Measurements from ENCODE around the gene VSTM2B.

DNA sequence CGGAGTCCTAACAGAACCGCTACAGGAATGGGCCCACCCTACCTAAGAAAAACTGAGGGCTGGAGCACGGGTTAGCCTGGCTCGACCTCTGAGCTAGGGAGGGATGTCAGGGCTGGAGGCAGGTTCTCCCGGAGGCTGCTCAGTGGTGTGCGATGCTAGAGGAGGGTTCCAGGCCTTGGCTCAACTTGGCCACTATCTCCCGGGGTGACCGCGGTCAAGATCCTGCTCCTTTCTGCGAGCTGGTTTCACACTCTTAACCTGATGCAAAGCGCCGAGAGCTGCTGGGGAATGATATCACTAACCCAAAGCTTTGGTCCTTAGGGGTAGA, 80.6 kb downstream of the VSTM2B start:
- TF ChIP-seq EZH2phosphoT487 (IDR thresholded peaks at IDR 0.05; ENCODE audit: borderline replicate concordance, low read depth, low read length), result no peak
- TF ChIP-seq, protein P1, sequence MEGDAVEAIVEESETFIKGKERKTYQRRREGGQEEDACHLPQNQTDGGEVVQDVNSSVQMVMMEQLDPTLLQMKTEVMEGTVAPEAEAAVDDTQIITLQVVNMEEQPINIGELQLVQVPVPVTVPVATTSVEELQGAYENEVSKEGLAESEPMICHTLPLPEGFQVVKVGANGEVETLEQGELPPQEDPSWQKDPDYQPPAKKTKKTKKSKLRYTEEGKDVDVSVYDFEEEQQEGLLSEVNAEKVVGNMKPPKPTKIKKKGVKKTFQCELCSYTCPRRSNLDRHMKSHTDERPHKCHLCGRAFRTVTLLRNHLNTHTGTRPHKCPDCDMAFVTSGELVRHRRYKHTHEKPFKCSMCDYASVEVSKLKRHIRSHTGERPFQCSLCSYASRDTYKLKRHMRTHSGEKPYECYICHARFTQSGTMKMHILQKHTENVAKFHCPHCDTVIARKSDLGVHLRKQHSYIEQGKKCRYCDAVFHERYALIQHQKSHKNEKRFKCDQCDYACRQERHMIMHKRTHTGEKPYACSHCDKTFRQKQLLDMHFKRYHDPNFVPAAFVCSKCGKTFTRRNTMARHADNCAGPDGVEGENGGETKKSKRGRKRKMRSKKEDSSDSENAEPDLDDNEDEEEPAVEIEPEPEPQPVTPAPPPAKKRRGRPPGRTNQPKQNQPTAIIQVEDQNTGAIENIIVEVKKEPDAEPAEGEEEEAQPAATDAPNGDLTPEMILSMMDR (conservative IDR thresholded peaks at IDR 0.05; ENCODE audit: low read length), result no peak

All from OCI-LY7 (cell line).